Measurements from ENCODE around the gene NKAPD1.

DNA sequence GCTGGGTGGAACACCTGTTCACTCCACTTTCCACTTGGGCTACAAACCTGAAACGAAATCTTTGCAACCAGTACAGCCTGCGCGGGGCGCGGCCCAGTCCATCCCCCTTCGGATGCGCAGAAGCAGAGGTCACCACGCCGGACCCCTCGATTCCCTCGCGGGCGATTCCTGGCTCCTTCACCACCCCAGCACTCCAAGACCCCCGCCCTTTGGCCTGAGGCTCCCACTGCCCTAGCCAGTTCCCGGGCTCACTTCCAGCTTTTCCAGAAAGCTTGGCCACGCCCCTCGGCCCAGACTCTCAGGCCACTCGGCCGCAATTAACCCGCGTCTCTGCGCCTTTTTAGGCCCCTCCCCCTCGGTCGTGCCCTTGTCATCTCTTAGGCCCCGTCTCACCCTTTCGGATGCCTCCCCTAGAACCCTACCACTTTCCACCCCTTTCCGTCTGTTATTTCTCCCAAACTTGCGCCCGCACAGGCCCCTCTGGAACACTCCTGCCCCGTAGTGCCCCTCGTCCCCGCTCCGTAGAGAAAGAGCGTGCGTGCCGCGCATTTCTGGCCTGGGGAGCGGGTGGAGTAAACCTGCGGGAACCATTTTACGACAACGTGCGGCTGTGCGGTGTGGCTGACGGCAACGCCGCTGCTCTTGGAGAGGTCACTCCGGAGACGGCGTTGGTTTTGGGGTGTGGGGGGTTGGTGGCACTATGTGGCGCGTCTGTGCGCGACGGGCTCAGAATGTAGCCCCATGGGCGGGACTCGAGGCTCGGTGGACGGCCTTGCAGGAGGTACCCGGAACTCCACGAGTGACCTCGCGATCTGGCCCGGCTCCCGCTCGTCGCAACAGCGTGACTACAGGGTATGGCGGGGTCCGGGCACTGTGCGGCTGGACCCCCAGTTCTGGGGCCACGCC is 49.1 kb upstream of the NKAPD1 start, which contains the start of gene DLAT:
- no peak for TF ChIP-seq CTCF (IDR thresholded peaks at IDR 0.05)
- TF ChIP-seq POLR2A (IDR thresholded peaks at IDR 0.05): no peak
